VCaP (cell line): ENCODE measurements around the gene PRRC2C.
"Not testable (repeated sequence)": the region's sequence is repeated elsewhere in the genome, so short reads cannot be mapped to it uniquely, and the experiment has no call there.

Experiments used
- H3K27ac ChIP-seq: fragments of 450-650 bp; 2 replicates; pipeline ENCODE4 v1.5.1; 2017
- TF ChIP-seq, protein P1 (sequence below): fragments of 450-650 bp; conservative IDR thresholded peaks from 2 replicates; pipeline ENCODE4 v1.5.1; 2017; ENCODE audit warnings: mild to moderate bottlenecking, moderate library complexity

Gene PRRC2C

DNA sequence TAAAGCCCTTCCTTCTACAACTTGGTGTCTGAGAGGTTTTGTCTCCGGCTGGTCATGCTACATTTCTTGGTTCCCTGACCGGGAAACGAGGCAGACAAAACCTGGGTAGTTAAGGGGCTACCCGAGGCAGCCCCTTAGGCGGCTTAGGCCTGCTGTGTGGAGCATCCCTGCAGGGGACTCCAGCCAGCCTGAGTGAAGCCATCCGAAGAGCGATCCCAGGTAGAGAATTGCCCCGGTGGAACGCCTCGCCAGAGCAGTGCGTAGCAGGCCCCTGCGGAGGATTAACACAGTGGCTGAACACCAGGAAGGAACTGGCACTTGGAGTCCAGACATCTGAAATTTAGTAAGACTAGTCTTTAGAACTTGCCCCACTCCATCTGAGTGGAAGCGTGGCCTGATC is 115.5 kb downstream of the PRRC2C start:
- no peak overlapping the region for H3K27ac ChIP-seq
- TF ChIP-seq, protein P1, sequence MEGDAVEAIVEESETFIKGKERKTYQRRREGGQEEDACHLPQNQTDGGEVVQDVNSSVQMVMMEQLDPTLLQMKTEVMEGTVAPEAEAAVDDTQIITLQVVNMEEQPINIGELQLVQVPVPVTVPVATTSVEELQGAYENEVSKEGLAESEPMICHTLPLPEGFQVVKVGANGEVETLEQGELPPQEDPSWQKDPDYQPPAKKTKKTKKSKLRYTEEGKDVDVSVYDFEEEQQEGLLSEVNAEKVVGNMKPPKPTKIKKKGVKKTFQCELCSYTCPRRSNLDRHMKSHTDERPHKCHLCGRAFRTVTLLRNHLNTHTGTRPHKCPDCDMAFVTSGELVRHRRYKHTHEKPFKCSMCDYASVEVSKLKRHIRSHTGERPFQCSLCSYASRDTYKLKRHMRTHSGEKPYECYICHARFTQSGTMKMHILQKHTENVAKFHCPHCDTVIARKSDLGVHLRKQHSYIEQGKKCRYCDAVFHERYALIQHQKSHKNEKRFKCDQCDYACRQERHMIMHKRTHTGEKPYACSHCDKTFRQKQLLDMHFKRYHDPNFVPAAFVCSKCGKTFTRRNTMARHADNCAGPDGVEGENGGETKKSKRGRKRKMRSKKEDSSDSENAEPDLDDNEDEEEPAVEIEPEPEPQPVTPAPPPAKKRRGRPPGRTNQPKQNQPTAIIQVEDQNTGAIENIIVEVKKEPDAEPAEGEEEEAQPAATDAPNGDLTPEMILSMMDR: no peak

DNA sequence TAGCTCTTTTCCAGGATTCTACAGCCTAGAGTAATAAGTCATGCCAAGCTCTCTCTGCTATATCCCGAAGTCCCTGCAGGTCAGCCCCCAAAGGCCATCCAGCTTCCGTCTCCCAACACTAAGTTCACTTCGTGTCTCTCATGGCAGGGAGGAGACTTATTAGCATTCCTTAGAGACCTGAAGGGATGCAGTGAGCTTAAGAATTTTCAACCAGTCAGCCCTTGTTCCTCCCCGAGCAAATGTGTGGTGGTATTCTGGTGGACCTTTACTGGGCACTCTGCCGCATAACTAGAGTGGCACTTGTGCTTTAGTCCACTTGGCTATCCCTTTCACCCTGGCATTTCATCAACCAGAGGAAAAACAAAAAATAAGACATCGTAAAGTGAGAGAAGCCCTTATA is 117.7 kb downstream of the PRRC2C start:
- H3K27ac ChIP-seq: not testable (repeated sequence)

DNA sequence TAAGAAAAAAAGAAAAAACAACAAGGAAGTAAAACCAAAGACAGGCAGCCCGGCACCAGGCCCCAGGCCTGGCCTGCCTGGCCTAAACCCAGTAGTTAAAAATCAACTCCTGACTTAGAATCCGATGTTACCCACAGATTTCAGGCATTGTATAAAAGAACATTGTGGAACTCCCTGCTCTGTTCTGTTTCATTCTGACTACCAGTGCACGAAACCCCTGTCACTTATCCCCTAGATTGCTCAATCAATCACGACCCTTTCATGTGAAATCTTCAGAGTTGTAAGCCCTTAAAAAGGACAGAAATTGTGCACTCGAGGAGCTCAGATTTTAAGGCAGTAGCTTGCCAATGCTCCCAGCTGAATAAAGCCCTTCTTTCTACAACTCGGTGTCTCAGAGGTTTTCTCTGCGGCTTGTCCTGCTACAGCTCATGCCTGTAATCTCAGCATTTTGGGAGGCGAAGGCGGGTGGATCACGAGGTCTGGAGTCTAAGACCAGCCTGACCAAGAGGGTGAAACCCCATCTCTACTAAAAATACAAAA is 121.1 kb downstream of the PRRC2C start:
- H3K27ac ChIP-seq: no peak overlapping the region
- TF ChIP-seq, protein P1: no peak

DNA sequence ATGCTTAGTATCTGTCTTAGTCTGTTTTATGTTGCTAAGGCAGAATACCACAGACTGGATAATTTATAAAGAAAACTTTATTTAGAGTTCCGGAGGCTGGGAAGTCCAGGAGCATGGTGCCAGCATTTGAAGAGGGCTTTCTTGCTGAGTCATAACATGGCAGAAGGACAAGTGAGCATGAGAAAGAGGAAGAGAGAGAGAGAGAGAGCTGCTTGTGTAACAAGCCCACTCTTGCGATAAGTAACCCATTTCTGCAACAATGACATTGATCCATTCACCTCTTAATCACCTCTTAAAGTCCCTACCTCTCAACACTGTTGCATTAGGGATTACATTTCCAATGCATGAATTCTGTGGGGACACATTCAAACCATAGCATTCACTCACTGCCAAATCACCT is 125.1 kb downstream of the PRRC2C start:
- TF ChIP-seq, protein P1: no peak
- H3K27ac ChIP-seq: no peak overlapping the region

DNA sequence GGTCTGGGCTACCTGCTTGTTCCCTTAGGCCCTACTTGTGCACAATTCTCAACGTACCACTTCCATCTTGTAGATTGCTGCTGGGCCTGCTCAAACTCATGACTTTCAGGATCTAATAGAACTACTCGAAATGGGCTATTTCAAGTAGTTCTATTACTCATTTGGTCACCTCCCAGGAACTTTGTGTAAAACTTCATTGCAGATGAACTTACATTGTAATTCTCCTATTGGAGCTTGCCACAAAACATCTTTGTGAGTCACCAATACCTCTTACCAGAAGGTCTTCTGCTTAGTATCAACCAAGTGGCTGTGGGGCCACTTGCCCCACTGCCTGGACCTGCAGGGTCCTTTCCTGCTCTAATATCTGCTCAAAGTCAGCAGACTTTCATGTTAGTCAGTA is 126.0 kb downstream of the PRRC2C start:
- TF ChIP-seq, protein P1: no peak
- H3K27ac ChIP-seq: no peak overlapping the region

DNA sequence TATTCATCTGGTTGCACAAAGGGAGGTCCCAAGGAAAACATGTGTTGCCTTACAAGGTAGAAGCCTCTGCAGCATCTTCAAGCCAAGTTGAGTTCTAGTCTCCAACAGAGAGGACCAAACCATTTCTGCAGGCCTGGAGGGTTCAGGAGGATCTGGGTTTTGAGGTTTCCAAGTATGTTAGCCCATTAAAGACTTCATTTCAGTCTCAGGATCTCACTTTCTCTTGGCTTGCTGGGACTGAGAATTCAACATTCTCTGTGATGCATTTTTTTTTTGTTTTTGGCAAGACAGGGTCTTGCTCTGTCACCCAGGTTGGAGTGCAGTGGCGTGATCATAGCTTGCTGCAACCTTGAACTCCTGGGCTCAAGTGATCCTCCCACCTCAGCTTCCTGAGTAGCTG is 128.0 kb downstream of the PRRC2C start:
- TF ChIP-seq, protein P1: no peak
- no peak overlapping the region for H3K27ac ChIP-seq

DNA sequence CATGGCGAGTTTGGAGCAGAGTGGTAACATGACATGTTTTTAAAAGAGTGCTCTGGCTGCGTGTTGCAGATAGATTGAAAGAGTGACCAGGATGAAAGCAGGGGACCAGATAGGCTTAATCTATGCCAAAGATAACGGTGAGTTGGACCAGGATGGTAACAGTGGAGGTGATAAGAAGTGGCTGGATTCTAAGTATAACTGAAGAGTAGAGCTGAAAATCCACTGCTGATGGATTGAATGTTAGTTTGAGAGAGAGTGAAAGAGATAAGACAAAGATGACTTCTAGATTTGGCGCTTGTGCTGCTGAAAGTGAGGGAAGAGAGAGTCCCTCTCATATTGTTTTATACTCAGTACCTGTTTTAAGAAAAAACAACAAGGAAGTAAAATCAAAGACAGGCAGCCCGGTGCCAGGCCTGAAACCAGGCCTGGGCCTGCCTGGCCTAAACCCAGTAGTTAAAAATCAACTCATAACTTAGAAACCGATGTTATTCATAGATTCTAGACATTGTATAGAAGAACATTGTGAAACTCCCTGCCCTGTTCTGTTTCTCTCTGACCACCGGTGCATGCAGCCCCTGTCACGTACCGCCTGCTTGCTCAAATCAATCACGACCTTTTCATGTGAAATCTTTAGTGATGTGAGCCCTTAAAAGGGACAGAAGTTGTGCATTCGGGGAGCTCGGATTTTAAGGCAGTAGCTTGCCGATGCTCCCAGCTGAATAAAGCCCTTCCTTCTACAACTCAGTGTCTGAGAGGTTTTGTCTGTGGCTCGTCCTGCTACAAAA is 130.0 kb downstream of the PRRC2C start:
- H3K27ac ChIP-seq: not testable (repeated sequence)

DNA sequence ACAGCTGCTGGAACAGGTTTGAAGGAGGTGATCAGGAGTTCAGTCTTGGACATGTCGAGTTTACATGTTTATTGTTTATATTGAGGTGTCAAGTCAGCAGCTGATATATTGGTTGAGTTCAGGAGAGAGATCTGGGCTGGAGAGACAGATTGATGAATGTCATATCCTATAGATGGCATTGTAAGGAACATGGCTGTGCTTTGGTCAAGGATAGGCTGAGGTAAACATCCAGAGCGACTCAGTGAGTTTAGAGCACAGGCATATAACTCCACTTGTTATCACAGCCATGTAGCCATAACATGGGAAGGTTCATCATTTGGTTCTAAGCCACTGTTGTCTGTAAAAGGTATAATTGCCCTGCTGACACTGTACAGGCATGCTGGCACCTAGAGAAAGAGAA is 131.3 kb downstream of the PRRC2C start:
- TF ChIP-seq, protein P1: no peak
- no peak overlapping the region for H3K27ac ChIP-seq
